ENCODE results near the gene APBB1.

The APBB1 gene

GRCh38 chr11:6357222-6357621 lies 61.7 kb downstream of the APBB1 start:
- H3K27ac ChIP-seq, result peak overlapping the region in 10 of 21 experiments; percentile 21 to 74 (median 42)

DNA sequence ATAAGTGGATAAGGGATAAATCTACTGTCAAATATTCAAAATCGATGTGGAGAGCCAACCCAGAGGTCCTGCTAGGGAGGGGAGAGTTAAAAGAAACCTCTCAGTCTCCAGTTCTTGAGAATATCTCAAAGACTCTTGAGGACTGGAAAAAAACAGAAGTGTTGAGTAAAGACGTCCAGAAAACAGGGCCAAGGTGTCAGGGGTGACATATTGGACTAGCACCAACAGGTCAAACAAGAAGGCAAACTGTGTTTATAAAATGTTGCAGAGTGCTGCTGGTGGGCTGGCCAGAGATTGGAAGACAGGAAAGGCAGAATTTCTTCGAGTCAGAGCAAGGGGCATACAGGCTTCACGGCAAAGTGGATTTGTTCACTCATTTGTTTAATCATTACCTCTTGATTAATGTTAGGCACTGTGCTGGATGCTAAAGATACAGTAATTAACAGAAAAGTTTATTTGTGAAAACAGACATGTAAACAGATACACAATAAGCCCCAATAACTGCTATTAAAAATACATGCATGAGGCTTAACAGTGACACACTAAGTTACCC lies 62.3 kb downstream of the APBB1 start:
- Histone ChIP-seq H3K27ac (peak overlapping the region in 6 of 21 experiments; percentile 6 to 61 (median 32)), H3K4me3 (no peak overlapping the region)

More at GRCh38 chr11:6357222-6357621, 61.7 kb downstream of the APBB1 start:
- H3K4me3 ChIP-seq, result no peak overlapping the region

- no peak overlapping the region for H3K27ac ChIP-seq
- H3K4me3 ChIP-seq, result no peak overlapping the region
Measured at GRCh38 chr11:6354651-6355485, 64.0 kb downstream of the APBB1 start.

DNA sequence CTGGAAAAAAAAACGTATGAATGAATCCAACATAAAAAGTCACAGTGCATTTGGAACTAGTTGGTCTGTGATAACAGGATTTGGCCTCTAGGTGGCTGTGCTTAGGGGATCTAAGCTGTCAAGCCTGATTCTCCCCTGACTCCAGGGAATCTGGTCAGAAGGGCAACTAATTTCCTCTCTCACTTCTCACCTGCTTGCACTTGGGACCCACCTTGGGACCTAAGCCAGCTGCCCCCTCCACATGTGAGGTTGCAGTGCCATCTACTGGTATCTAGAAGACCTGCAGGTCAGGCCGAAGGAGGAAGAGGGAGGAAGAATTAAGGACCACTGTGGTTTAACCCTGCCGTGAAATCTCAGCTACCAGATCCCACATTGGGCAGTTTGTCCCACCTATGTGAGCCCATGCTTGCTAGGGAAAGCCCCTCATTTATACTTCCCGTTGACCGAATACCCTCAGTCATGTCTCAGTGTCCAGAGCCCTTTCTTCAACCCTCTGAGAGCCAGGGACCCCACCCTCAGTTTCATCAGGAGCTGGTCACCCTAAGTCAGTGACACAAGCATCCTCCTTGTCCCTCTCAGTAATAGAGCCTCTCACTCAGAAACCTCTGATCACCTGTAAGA lies 65.4 kb downstream of the APBB1 start:
- no peak overlapping the region for H3K4me3 ChIP-seq
- H3K27ac ChIP-seq, result no peak overlapping the region

- no peak overlapping the region for H3K4me3 ChIP-seq
- H3K27ac ChIP-seq, result no peak overlapping the region
Measured at GRCh38 chr11:6351782-6352382, 67.0 kb downstream of the APBB1 start.

- Histone ChIP-seq H3K4me3 (no peak overlapping the region), H3K27ac (no peak overlapping the region)
Measured at GRCh38 chr11:6350486-6350885, 68.4 kb downstream of the APBB1 start.

- Histone ChIP-seq H3K4me3 (no peak overlapping the region), H3K27ac (no peak overlapping the region)
Measured at GRCh38 chr11:6350043-6350442, 68.9 kb downstream of the APBB1 start.

DNA sequence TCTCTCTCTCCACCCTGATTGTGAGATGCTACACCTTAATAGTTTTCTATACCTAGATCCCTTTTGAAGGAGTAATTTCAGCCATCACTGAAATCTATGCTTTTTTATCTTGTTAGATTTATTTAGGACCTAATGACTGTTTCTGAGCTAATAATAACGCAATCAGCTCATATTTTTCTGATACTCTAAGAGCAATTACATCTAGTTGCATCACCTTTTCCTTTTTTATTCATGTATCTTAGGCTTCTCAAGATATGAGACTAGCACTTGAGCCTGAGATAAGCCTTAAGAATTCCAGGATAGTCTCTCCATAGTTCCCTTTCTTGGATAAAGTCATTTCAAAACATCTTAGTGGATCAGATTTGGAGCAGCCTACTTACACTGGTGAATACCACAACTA lies 73.5 kb downstream of the APBB1 start:
- Histone ChIP-seq H3K27ac (no peak overlapping the region), H3K4me3 (no peak overlapping the region)
